PC-3 (cell line): ENCODE measurements around the gene PPP2R5D.

Experiments
- EZH2 ChIP-seq: fragments of 300-600 bp; sonication (generic); IDR thresholded peaks from one replicate; pipeline ENCODE4 v1.6.1; 2017; ENCODE audit warnings: antibody characterized with exemption, mild to moderate bottlenecking, low read length; ENCODE audit not compliant: unreplicated experiment
- TF ChIP-seq, protein P1 (sequence below): fragments of 300-600 bp; sonication (generic); conservative IDR thresholded peaks from 2 replicates; pipeline ENCODE4 v1.5.1; 2017; ENCODE audit warnings: antibody characterized with exemption, low read depth, mild to moderate bottlenecking, low read length

DNA sequence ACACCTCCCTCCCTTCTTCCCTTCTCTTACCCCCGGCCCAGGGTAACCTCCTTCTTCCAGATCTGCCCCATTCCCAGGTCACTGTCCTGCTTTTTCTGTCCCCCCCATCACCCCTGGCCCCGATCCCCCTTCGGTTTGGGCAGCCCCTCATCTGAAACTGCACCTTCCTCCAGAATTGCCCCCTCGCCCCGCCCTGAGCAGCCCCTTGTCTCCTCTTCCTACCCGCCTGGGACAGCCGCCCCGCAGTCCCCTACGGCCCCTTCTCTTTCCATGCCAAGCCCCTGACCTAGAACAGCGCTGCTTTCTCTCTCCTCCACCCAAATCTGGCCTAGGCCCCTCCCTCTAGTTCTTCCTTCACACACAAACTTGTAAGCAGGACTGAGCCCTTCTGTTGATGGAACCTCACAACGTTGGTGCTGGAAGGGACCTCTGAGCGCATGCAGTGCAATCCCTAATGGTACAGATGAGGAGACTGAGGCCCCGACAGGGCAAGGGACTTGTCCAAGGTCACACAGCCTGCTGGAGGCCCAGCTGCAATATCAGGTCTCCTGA is 630 bp downstream of the PPP2R5D start:
- TF ChIP-seq, protein P1, sequence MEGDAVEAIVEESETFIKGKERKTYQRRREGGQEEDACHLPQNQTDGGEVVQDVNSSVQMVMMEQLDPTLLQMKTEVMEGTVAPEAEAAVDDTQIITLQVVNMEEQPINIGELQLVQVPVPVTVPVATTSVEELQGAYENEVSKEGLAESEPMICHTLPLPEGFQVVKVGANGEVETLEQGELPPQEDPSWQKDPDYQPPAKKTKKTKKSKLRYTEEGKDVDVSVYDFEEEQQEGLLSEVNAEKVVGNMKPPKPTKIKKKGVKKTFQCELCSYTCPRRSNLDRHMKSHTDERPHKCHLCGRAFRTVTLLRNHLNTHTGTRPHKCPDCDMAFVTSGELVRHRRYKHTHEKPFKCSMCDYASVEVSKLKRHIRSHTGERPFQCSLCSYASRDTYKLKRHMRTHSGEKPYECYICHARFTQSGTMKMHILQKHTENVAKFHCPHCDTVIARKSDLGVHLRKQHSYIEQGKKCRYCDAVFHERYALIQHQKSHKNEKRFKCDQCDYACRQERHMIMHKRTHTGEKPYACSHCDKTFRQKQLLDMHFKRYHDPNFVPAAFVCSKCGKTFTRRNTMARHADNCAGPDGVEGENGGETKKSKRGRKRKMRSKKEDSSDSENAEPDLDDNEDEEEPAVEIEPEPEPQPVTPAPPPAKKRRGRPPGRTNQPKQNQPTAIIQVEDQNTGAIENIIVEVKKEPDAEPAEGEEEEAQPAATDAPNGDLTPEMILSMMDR, result no peak
- no peak for TF ChIP-seq EZH2
